NCI-H82 (cell line): Measurements from ENCODE around the gene DTNA.

Experiments used
- DNase-seq: peaks from one replicate; lab custom pipeline; 2025; lab: John Stamatoyannopoulos, UW

DTNA gene

GRCh38 chr18:34859496-34859895 is 149.4 kb downstream of the DTNA start:
- DNase-seq: no peak

GRCh38 chr18:34862561-34862960 is 152.5 kb downstream of the DTNA start:
- DNase-seq: no peak

GRCh38 chr18:34863702-34864101 is 153.6 kb downstream of the DTNA start:
- DNase-seq: no peak

- DNase-seq: no peak
Measured at GRCh38 chr18:34864836-34865497, 154.9 kb downstream of the DTNA start.

- DNase-seq: no peak
Measured at GRCh38 chr18:34866310-34866709, 156.2 kb downstream of the DTNA start.

GRCh38 chr18:34866739-34867138 is 156.6 kb downstream of the DTNA start:
- no peak for DNase-seq

- DNase-seq: peak; percentile 79
Measured at GRCh38 chr18:34867520-34867919, 157.4 kb downstream of the DTNA start.

GRCh38 chr18:34870555-34871310 is 160.6 kb downstream of the DTNA start:
- DNase-seq: no peak

- DNase-seq: no peak
Measured at GRCh38 chr18:34871435-34871834, 161.3 kb downstream of the DTNA start.

GRCh38 chr18:34872066-34872465 is 162.0 kb downstream of the DTNA start:
- no peak for DNase-seq

- no peak for DNase-seq
Measured at GRCh38 chr18:34873986-34874580, 164.0 kb downstream of the DTNA start.

GRCh38 chr18:34875150-34875549 is 165.1 kb downstream of the DTNA start:
- DNase-seq: no peak

- DNase-seq: no peak
Measured at GRCh38 chr18:34880403-34880802, 170.3 kb downstream of the DTNA start.

GRCh38 chr18:34880882-34881834 is 171.1 kb downstream of the DTNA start:
- no peak for DNase-seq

- no peak for DNase-seq
Measured at GRCh38 chr18:34884436-34884835, 174.3 kb downstream of the DTNA start.

GRCh38 chr18:34886177-34886576 is 176.1 kb downstream of the DTNA start:
- no peak for DNase-seq

GRCh38 chr18:34887881-34888580 is 177.9 kb downstream of the DTNA start:
- no peak for DNase-seq

GRCh38 chr18:34890486-34891085 is 180.5 kb downstream of the DTNA start:
- no peak for DNase-seq

GRCh38 chr18:34892379-34892778 is 182.3 kb downstream of the DTNA start:
- no peak for DNase-seq

GRCh38 chr18:34893239-34893638 is 183.1 kb downstream of the DTNA start:
- DNase-seq: no peak

GRCh38 chr18:34901299-34901698 is 191.2 kb downstream of the DTNA start:
- no peak for DNase-seq
